B cell (primary cell): ENCODE data around the gene MRPS25. TPM values are rescaled to one million over a fixed set of nuclear protein-coding genes. Genes with fewer than 3 reads are reported as not detected.

Experiments
- ATAC-seq: fragments of 200-7000 bp; cut with Tn5 transposase; one replicate; pipeline ENCODE4 v1.10.0; 2021; ENCODE audit warnings: low read depth, mild to moderate bottlenecking, moderate number of reproducible peaks, moderate library complexity
- CTCF ChIA-PET: fragments of 350-600 bp; sonication (Branson Sonifier 250); formaldehyde crosslinking; loops from one replicate; lab custom pipeline; 2021; ENCODE audit warnings: antibody characterized with exemption, inconsistent platforms; lab: Charles Lee
- POLR2A ChIA-PET: fragments of 350-600 bp; sonication (Branson Sonifier 250); formaldehyde crosslinking; loops from one replicate; lab custom pipeline; 2021; ENCODE audit warnings: antibody characterized with exemption; lab: Charles Lee
- DNase-seq: peaks from one replicate; pipeline ENCODE4 v3.0.0; 2013
- H2AFZ ChIP-seq: 2 replicates; pipeline ENCODE4 v1.6.1; 2012; ENCODE audit warnings: mild to moderate bottlenecking, low read depth, low read length; ENCODE audit not compliant: insufficient read depth, poor library complexity, severe bottlenecking
- H3K27ac ChIP-seq, 2 donors: 1 replicate in 1 of 2; 2 replicates in 1 of 2; pipeline ENCODE4 v1.5.1; 2012 to 2013; ENCODE audit warnings: low read length in 2 of 2, mild to moderate bottlenecking in 2 of 2, moderate library complexity in 1 of 2
- H3K27me3 ChIP-seq, 4 experiments: fragments of 200-600 bp in 1 of 4; sonication (generic) in 1 of 4; replicated peaks in 1 of 4; 1 replicate in 2 of 4; 2 replicates in 2 of 4; pipeline versions ENCODE4 v1.6.1 to v1.7.0; 2013 to 2016; ENCODE audit warnings: low read length in 3 of 4, mild to moderate bottlenecking in 2 of 4, mixed read lengths in 1 of 4, moderate library complexity in 1 of 4; ENCODE audit not compliant: insufficient read depth in 4 of 4, control insufficient read depth in 3 of 4; ENCODE audit errors: control extremely low read depth in 1 of 4
- H3K36me3 ChIP-seq, 2 experiments: replicated peaks in 1 of 2; 1 replicate in 1 of 2; 2 replicates in 1 of 2; pipeline versions ENCODE4 v1.6.1 to v1.7.1; 2013; ENCODE audit warnings: low read length in 1 of 2; ENCODE audit not compliant: insufficient read depth in 2 of 2, control insufficient read depth in 1 of 2; ENCODE audit errors: control extremely low read depth in 1 of 2, extremely low read depth in 1 of 2
- H3K4me1 ChIP-seq, 2 donors: fragments of 200-600 bp in 1 of 2; sonication (generic) in 1 of 2; 1 replicate in 1 of 2; 2 replicates in 1 of 2; pipeline versions ENCODE4 v1.5.1 to v1.6.1; 2013 to 2017; ENCODE audit warnings: low read length in 2 of 2; ENCODE audit not compliant: control insufficient read depth in 2 of 2, insufficient read depth in 2 of 2
- H3K4me2 ChIP-seq: replicated peaks from 2 replicates; pipeline ENCODE3; 2012; ENCODE audit warnings: mild to moderate bottlenecking, low read depth, low read length; ENCODE audit not compliant: poor library complexity, severe bottlenecking
- H3K4me3 ChIP-seq, 5 experiments: fragments of 200-600 bp in 1 of 5; sonication (generic) in 1 of 5; 1 replicate in 3 of 5; 2 replicates in 2 of 5; pipeline versions ENCODE4 v1.5.1 to v1.7.0; 2011 to 2016; ENCODE audit warnings: low read length in 4 of 5, mild to moderate bottlenecking in 4 of 5, low read depth in 2 of 5, control low read depth in 1 of 5, moderate library complexity in 1 of 5; ENCODE audit not compliant: insufficient read depth in 1 of 5; ENCODE audit errors: control extremely low read depth in 1 of 5, extremely low read depth in 1 of 5
- H3K79me2 ChIP-seq: fragments of 200-600 bp; sonication (generic); one replicate; pipeline ENCODE4 v1.6.0; 2016; ENCODE audit warnings: low read length; ENCODE audit not compliant: control insufficient read depth, insufficient read depth
- H3K9ac ChIP-seq: fragments of 200-600 bp; sonication (generic); 2 replicates; pipeline ENCODE4 v1.6.1; 2017; ENCODE audit warnings: mild to moderate bottlenecking, low read length, moderate library complexity
- H3K9me3 ChIP-seq, 3 donors: one replicate each; pipeline versions ENCODE4 v1.6.1 to v1.7.1; 2013; ENCODE audit warnings: low read length in 2 of 3; ENCODE audit not compliant: control insufficient read depth in 2 of 3, insufficient read depth in 1 of 3; ENCODE audit errors: control extremely low read depth in 1 of 3
- H4K20me1 ChIP-seq: 2 replicates; pipeline ENCODE4 v1.6.0; 2012; ENCODE audit warnings: mild to moderate bottlenecking, low read length; ENCODE audit not compliant: insufficient read depth, control insufficient read depth, poor library complexity, severe bottlenecking
- H3K27ac Mint-ChIP-seq: one replicate; pipeline ENCODE4 v1.8.0; 2021; ENCODE audit warnings: mixed read lengths
- H3K27me3 Mint-ChIP-seq: one replicate; pipeline ENCODE4 v1.8.0; 2021; ENCODE audit warnings: mixed read lengths
- H3K4me1 Mint-ChIP-seq: one replicate; pipeline ENCODE4 v1.8.0; 2021; ENCODE audit warnings: mixed read lengths
- H3K4me3 Mint-ChIP-seq: one replicate; pipeline ENCODE4 v1.8.0; 2021; ENCODE audit warnings: mixed read lengths
- H3K9me3 Mint-ChIP-seq: one replicate; pipeline ENCODE4 v1.8.0; 2022; ENCODE audit warnings: mixed read lengths; ENCODE audit not compliant: insufficient read depth
- EZH2 ChIP-seq: IDR thresholded peaks from 2 replicates; pipeline ENCODE4 v1.6.1; 2012; ENCODE audit warnings: borderline replicate concordance, low read depth, mild to moderate bottlenecking, moderate library complexity, low read length; ENCODE audit not compliant: insufficient read depth, poor library complexity, severe bottlenecking
- WGBS: methylation state at CpG from one replicate; pipeline ENCODE4 v1.1.5; 2013; ENCODE audit warnings: missing lambda C conversion rate; ENCODE audit not compliant: insufficient coverage; 5-methylcytosine and 5-hydroxymethylcytosine counted together
- intact Hi-C: fragments of 100-400 bp; cut with micrococcal nuclease; formaldehyde crosslinking; loops from one replicate; pipeline ENCODE4 v1.10.0; 2022
- polyA plus RNA-seq: library from polyadenylated mRNA; depleted of rRNA; stranded (reverse); fragments of >200 nt; gene quantifications from 2 replicates; pipeline ENCODE4 v1.2.3, GENCODE V29; 2012
- total RNA-seq, 2 donors: library from RNA; stranded (reverse); fragments of 120-200 nt in 1 of 2; gene quantifications; 1 replicate in 1 of 2; 2 replicates in 1 of 2; pipeline versions ENCODE4 v1.2.3 to v1.2.4, GENCODE V29; 2013 to 2022
- TF ChIP-seq, protein P1 (sequence below): fragments of 200-600 bp; IDR thresholded peaks from one replicate; pipeline ENCODE4 v1.8.0; 2022; ENCODE audit warnings: antibody characterized with exemption, mild to moderate bottlenecking

The MRPS25 gene
- total and polyA plus RNA-seq, 2 donors (not counting 1 experiment from before 2014, with no cell fraction given): 94.9 to 105 TPM

GRCh38 chr3:15040844-15041243 lies 24.3 kb downstream of the MRPS25 start:
- ChIA-PET POLR2A (no interaction called here), CTCF (no interaction called here)
- no peaks in the 10 kb centered on the region for H3K27me3 Mint-ChIP-seq
- Histone ChIP-seq H3K9me3 (no peaks in the 10 kb centered on the region), H3K4me3 (no peak overlapping the region), H3K27me3 (no peaks in the 10 kb centered on the region), H3K27ac (peak overlapping the region in 1 of 2 donors; percentile 21), H3K4me1 (peaks cover 0 to 3% of the 10 kb centered on the region in 2 donors), H3K79me2 (no peaks in the 10 kb centered on the region), H3K9ac (no peak overlapping the region), H4K20me1 (peaks cover 5% of the 10 kb centered on the region), H3K36me3 (peaks cover 14 to 82% of the 10 kb centered on the region in 2 experiments), H3K4me2 (no peak overlapping the region), H2AFZ (no peak overlapping the region)
- TF ChIP-seq EZH2: no peak
- TF ChIP-seq, protein P1, sequence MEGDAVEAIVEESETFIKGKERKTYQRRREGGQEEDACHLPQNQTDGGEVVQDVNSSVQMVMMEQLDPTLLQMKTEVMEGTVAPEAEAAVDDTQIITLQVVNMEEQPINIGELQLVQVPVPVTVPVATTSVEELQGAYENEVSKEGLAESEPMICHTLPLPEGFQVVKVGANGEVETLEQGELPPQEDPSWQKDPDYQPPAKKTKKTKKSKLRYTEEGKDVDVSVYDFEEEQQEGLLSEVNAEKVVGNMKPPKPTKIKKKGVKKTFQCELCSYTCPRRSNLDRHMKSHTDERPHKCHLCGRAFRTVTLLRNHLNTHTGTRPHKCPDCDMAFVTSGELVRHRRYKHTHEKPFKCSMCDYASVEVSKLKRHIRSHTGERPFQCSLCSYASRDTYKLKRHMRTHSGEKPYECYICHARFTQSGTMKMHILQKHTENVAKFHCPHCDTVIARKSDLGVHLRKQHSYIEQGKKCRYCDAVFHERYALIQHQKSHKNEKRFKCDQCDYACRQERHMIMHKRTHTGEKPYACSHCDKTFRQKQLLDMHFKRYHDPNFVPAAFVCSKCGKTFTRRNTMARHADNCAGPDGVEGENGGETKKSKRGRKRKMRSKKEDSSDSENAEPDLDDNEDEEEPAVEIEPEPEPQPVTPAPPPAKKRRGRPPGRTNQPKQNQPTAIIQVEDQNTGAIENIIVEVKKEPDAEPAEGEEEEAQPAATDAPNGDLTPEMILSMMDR: no peak
- H3K4me3 Mint-ChIP-seq: no peak overlapping the region
- peaks cover 2% of the 10 kb centered on the region for H3K4me1 Mint-ChIP-seq
- DNase-seq (no peak), ATAC-seq (no peak)
- H3K27ac Mint-ChIP-seq: peak overlapping the region; percentile 41
- H3K9me3 Mint-ChIP-seq: no peaks in the 10 kb centered on the region
- intact Hi-C loops: no loop called here
- WGBS: 100% methylated on average over 2 of the region's 3 CpGs

DNA sequence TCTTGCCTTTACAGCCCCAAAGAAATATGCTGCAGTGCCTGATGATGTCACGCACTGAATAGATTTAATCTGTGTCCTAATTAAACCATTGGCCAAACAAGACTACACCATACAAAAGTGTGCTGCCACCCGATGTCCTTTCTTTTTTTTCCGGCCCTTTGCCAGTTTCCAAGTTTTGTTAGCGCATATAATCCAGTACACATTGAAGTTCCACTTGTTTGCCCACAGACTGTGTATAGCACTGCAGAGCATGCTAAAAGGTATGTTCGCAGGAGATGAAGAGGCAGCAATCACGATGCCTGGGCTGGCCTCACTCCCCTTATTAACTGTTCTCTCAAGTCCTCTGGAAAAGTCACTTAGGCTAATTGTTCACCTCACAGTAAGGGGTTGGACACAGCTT lies 26.8 kb downstream of the MRPS25 start:
- ATAC-seq: no peak
- Histone ChIP-seq H3K4me3 (no peak overlapping the region), H3K4me1 (no peaks in the 10 kb centered on the region), H4K20me1 (no peaks in the 10 kb centered on the region), H3K9ac (no peak overlapping the region), H3K9me3 (no peaks in the 10 kb centered on the region), H3K36me3 (peaks cover 14 to 79% of the 10 kb centered on the region in 2 experiments), H3K27me3 (no peaks in the 10 kb centered on the region), H3K79me2 (no peaks in the 10 kb centered on the region), H3K27ac (no peak overlapping the region), H2AFZ (no peak overlapping the region), H3K4me2 (no peak overlapping the region)
- no peak overlapping the region for H3K27ac Mint-ChIP-seq
- H3K4me3 Mint-ChIP-seq: no peak overlapping the region
- no peak for DNase-seq
- H3K4me1 Mint-ChIP-seq: no peaks in the 10 kb centered on the region
- ChIA-PET CTCF (no interaction called here), POLR2A (no interaction called here)
- H3K9me3 Mint-ChIP-seq: no peaks in the 10 kb centered on the region
- WGBS: 95% methylated on average over 5 of the region's 6 CpGs
- TF ChIP-seq, protein P1: no peak
- no peak for TF ChIP-seq EZH2
- no peaks in the 10 kb centered on the region for H3K27me3 Mint-ChIP-seq
- intact Hi-C loops: no loop called here
